GM12878 (cell line): Measurements from ENCODE around the gene FAN1. TPM values are rescaled to one million over a fixed set of nuclear protein-coding genes. Genes with fewer than 3 reads are reported as not detected.

Experiments
- ATAC-seq: fragments of 200-7000 bp; cut with Tn5 transposase; 3 replicates; pipeline ENCODE4 v1.9.1; 2020; ENCODE audit warnings: mild to moderate bottlenecking, moderate library complexity
- BruUV-seq: library from RNA; stranded (reverse); fragments of 400-500 nt; replicated peaks from 2 replicates; lab custom pipeline; 2021; lab: Mats Ljungman, UMichigan
- CTCF ChIA-PET: fragments of 300-600 bp; sonication (Branson Sonifier 250); formaldehyde crosslinking; extraction: SDS; loops from one replicate; lab custom pipeline; 2021; ENCODE audit warnings: inconsistent platforms; lab: Yijun Ruan, JAX
- POLR2A ChIA-PET: fragments of 350-600 bp; formaldehyde crosslinking; extraction: SDS; loops from one replicate; lab custom pipeline; 2021; ENCODE audit warnings: inconsistent platforms; lab: Charles Lee
- RAD21 ChIA-PET: fragments of 300-600 bp; sonication (Branson Sonifier 250); formaldehyde crosslinking; loops from one replicate; lab custom pipeline; 2023; ENCODE audit warnings: antibody characterized with exemption; ENCODE audit not compliant: unreplicated experiment; lab: Charles Lee
- SMC1A ChIA-PET: fragments of 300-600 bp; sonication (Branson Sonifier 250); formaldehyde crosslinking; loops from one replicate; lab custom pipeline; 2023; ENCODE audit not compliant: unreplicated experiment, uncharacterized antibody; lab: Charles Lee
- DNase-seq: peaks from one replicate; pipeline ENCODE4 v3.0.0-alpha.2; 2011; ENCODE audit warnings: low read depth, low spot score
- FAIRE-seq: peaks from 3 replicates; lab custom pipeline; 2011; peaks lifted over from hg19 to GRCh38; lab: Jason Lieb, UNC
- H2AFZ ChIP-seq: 2 replicates; pipeline ENCODE4 v1.6.0; 2011; ENCODE audit warnings: low read depth, low read length, control low read depth; ENCODE audit not compliant: control insufficient read depth
- H3K27ac ChIP-seq: 2 replicates; pipeline ENCODE4 v1.5.1; 2011; ENCODE audit warnings: control low read depth; ENCODE audit not compliant: control insufficient read depth, insufficient read depth
- H3K27me3 ChIP-seq, 2 experiments: replicated peaks in 1 of 2; 2 replicates each; pipeline versions ENCODE4 v1.6.0 to v1.6.1; 2011; ENCODE audit warnings: low read length in 1 of 2; ENCODE audit not compliant: control insufficient read depth in 2 of 2, insufficient read depth in 2 of 2
- H3K36me3 ChIP-seq, 2 experiments: 2 replicates each; pipeline ENCODE4 v1.5.1; 2011; ENCODE audit warnings: low read length in 1 of 2; ENCODE audit not compliant: control insufficient read depth in 2 of 2, insufficient read depth in 2 of 2
- H3K4me1 ChIP-seq: 2 replicates; pipeline ENCODE4 v1.6.1; 2011; ENCODE audit warnings: mild to moderate bottlenecking, low read length, moderate library complexity, mixed read lengths; ENCODE audit not compliant: control insufficient read depth, insufficient read depth
- H3K4me2 ChIP-seq: 2 replicates; pipeline ENCODE4 v1.6.0; 2011; ENCODE audit warnings: control low read depth; ENCODE audit not compliant: control insufficient read depth, insufficient read depth
- H3K4me3 ChIP-seq: fragments of 200-600 bp; sonication (generic); 2 replicates; pipeline ENCODE4 v1.5.1; 2016
- H3K79me2 ChIP-seq: 2 replicates; pipeline ENCODE4 v1.6.0; 2011; ENCODE audit warnings: low read length; ENCODE audit not compliant: control insufficient read depth, insufficient read depth
- H3K9ac ChIP-seq: 2 replicates; pipeline ENCODE4 v1.8.0; 2011; ENCODE audit warnings: low read length, control low read depth, mixed read lengths; ENCODE audit not compliant: control insufficient read depth, insufficient read depth
- H3K9me3 ChIP-seq: replicated peaks from 3 replicates; pipeline ENCODE4 v1.5.1; 2011; ENCODE audit warnings: mild to moderate bottlenecking, low read length; ENCODE audit not compliant: control insufficient read depth, insufficient read depth
- H4K20me1 ChIP-seq: 2 replicates; pipeline ENCODE4 v1.6.0; 2011; ENCODE audit not compliant: control insufficient read depth, insufficient read depth
- BHLHE40 ChIP-seq, 2 experiments: fragments of 450-650 bp in 1 of 2; IDR thresholded peaks; 2 replicates each; pipeline ENCODE4 v1.6.1; 2011 to 2017; ENCODE audit warnings: low read depth in 2 of 2, borderline replicate concordance in 1 of 2, improper control_type of control experiment in 1 of 2, low read length in 1 of 2, mild to moderate bottlenecking in 1 of 2
- ESRRA ChIP-seq: IDR thresholded peaks from 2 replicates; pipeline ENCODE4 v1.6.1; 2012; ENCODE audit warnings: mild to moderate bottlenecking, low read length, improper control_type of control experiment
- ETV6 ChIP-seq, 2 experiments: fragments of 450-650 bp in 1 of 2; IDR thresholded peaks in 1 of 2; conservative IDR thresholded peaks in 1 of 2; 2 replicates each; pipeline ENCODE4 v1.6.1; 2014; ENCODE audit warnings: antibody characterized with exemption in 1 of 2, borderline replicate concordance in 1 of 2, low read depth in 1 of 2, mild to moderate bottlenecking in 1 of 2, moderate library complexity in 1 of 2
- HDAC2 ChIP-seq: fragments of 200-600 bp; sonication (generic); IDR thresholded peaks from 2 replicates; pipeline ENCODE4 v1.6.1; 2017
- IKZF2 ChIP-seq, 2 experiments: fragments of 450-650 bp; IDR thresholded peaks; 2 replicates each; pipeline ENCODE4 v1.6.1; 2017; ENCODE audit warnings: mild to moderate bottlenecking in 2 of 2, moderate library complexity in 2 of 2
- MYB ChIP-seq: fragments of 150-350 bp; IDR thresholded peaks from 2 replicates; pipeline ENCODE4 v1.6.1; 2014; ENCODE audit warnings: mild to moderate bottlenecking, low read depth, low read length, borderline replicate concordance
- NFYA ChIP-seq: IDR thresholded peaks from 2 replicates; pipeline ENCODE4 v1.6.1; 2011; ENCODE audit warnings: low read depth, mild to moderate bottlenecking, low read length, improper control_type of control experiment, borderline replicate concordance
- NRF1 ChIP-seq: conservative IDR thresholded peaks from 2 replicates; pipeline ENCODE4 v1.6.1; 2011; ENCODE audit warnings: mild to moderate bottlenecking, low read depth, low read length, improper control_type of control experiment
- PAX8 ChIP-seq: fragments of 450-650 bp; IDR thresholded peaks from 2 replicates; pipeline ENCODE4 v1.6.1; 2017; ENCODE audit warnings: mild to moderate bottlenecking, moderate library complexity
- POLR2AphosphoS2 ChIP-seq: IDR thresholded peaks from 2 replicates; pipeline ENCODE4 v1.6.1; 2011; ENCODE audit warnings: low read depth, mild to moderate bottlenecking, low read length, improper control_type of control experiment, moderate library complexity
- WGBS: methylation state at CpG from one replicate; pipeline ENCODE4 v1.1.6; 2016; ENCODE audit warnings: low lambda C conversion rate; ENCODE audit not compliant: insufficient replicate concordance, insufficient coverage; ENCODE audit errors: missing lambda C conversion rate; 5-methylcytosine and 5-hydroxymethylcytosine counted together
- in situ Hi-C: fragments of 300-500 bp; cut with MboI; formaldehyde crosslinking; loops from 9 replicates; pipeline ENCODE4 v1.14.3; 2018; ENCODE audit warnings: mixed read lengths
- intact Hi-C: fragments of 100-400 bp; cut with micrococcal nuclease; formaldehyde crosslinking; loops from one replicate; pipeline ENCODE4 v1.14.2; 2022; ENCODE audit not compliant: unreplicated experiment
- polyA plus RNA-seq, 11 experiments: library from polyadenylated mRNA; depleted of rRNA in 4 of 11; unstranded in 6 of 11; stranded (reverse) in 5 of 11; fragments of >200 nt; fragmentation: Nextera tagmentation in 4 of 11; fragmentation: Illumina TruSeq in 1 of 11; extraction: Ambion mirVana in 4 of 11; extraction: Trizol in 1 of 11; gene quantifications; 1 replicate in 1 of 11; 2 replicates in 10 of 11; pipeline versions ENCODE4 v1.2.1 to v1.2.3, GENCODE V29; 2011 to 2016; ENCODE audit warnings: inconsistent platforms in 2 of 11, missing spikeins in 2 of 11, low read depth in 1 of 11
- total RNA-seq, 4 experiments: library from RNA; depleted of rRNA in 3 of 4; stranded (reverse); fragments of >200 nt in 3 of 4; fragmentation: Illumina TruSeq in 1 of 4; extraction: Trizol in 1 of 4; gene quantifications; 2 replicates each; pipeline versions ENCODE4 v1.2.1 to v1.2.3, GENCODE V29; 2013 to 2021
- TF ChIP-seq, protein P1 (sequence below): fragments of 450-650 bp; IDR thresholded peaks from 2 replicates; pipeline ENCODE4 v1.6.1; 2016; ENCODE audit warnings: mild to moderate bottlenecking
- TF ChIP-seq, protein P2 (sequence below): fragments of 450-650 bp; IDR thresholded peaks from 2 replicates; pipeline ENCODE4 v1.6.1; 2016; ENCODE audit warnings: mild to moderate bottlenecking

The FAN1 gene
- total and polyA plus RNA-seq, 10 of the 15 experiments (the other 5 are each of a cell fraction or from before 2014, with no cell fraction given), result 0.55 to 18.6 (median 12.6) TPM

DNA sequence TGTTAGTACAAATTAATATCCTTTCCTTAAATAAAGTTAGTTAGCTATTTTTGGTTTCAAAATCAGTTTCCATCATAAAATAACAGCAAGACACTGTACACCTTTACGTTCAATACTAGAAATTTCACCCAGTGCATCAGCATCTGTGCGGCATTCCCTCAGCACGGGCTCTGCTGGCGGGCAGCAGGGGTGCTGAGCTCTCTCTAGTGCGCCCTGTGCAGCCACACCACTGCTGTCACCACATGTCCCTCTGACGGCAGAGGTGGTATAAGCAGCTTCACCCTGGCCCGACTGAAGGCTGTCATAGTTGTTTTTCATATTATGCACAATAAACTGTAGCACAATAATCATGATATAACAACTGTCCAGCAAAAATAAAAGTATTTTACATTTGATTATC, 35.4 kb downstream of the FAN1 start (continued):
- TF ChIP-seq, protein P1, sequence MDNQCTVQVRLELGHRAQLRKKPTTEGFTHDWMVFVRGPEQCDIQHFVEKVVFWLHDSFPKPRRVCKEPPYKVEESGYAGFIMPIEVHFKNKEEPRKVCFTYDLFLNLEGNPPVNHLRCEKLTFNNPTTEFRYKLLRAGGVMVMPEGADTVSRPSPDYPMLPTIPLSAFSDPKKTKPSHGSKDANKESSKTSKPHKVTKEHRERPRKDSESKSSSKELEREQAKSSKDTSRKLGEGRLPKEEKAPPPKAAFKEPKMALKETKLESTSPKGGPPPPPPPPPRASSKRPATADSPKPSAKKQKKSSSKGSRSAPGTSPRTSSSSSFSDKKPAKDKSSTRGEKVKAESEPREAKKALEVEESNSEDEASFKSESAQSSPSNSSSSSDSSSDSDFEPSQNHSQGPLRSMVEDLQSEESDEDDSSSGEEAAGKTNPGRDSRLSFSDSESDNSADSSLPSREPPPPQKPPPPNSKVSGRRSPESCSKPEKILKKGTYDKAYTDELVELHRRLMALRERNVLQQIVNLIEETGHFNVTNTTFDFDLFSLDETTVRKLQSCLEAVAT, result no peak
- no peak for TF ChIP-seq MYB
- TF ChIP-seq, all 136 proteins: peak for 0

DNA sequence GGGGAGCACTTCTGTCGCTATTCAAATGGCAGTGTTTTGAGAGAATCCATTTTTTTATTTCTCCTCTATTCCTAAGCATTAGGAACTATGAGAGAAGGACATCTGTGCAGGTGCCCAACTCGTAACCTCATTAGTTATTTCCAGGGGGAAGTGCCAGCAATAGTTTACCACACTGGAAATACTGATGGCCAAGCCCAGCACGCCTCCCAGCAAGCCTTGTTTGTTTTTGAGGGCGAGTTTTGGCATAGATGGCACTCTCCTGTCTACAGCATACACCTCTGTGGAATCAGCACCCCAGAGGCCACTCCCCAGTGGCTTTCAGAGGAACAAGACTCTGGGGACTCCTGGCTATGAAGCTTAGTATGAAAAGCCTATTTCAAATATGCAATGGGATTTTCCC, 36.6 kb downstream of the FAN1 start:
- no peaks in the 10 kb centered on the region for H4K20me1 ChIP-seq

DNA sequence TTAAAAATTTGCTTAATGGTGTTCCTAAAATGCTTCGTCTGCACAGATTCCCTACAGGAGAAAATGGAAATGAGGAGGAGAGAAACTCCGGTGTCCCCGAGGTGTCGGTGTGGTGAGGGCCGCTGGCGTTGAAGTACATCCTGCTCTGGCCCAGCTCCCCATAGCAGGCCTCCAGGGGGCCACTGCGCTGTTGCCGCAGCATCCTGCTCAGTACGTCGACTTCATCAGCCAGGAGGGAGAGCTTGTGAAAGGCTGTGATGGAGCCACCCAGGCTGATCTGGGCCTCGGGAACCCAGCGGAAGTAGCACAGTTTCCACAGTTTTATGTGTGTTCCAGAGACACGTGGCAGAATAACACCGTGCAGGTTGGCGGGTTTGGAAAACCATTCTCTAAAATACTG, 37.8 kb downstream of the FAN1 start:
- ChIA-PET RAD21 (no interaction called here), SMC1A (no interaction called here), POLR2A (no interaction called here), CTCF (interaction anchor here (0.7 kb wide), 1 partner anchor 372 kb away, joined by 3 read pairs; no protein-coding TSS in a partner anchor)
- DNase-seq (no peak), ATAC-seq (no peak), FAIRE-seq (no peak)
- Histone ChIP-seq H3K4me1 (no peaks in the 10 kb centered on the region), H3K27ac (no peak overlapping the region), H3K4me2 (no peak overlapping the region), H3K36me3 (peaks cover 9 to 53% of the 10 kb centered on the region in 2 experiments), H3K9me3 (no peaks in the 10 kb centered on the region), H2AFZ (no peak overlapping the region), H3K4me3 (no peak overlapping the region), H4K20me1 (no peaks in the 10 kb centered on the region), H3K27me3 (no peaks in the 10 kb centered on the region), H3K79me2 (no peaks in the 10 kb centered on the region), H3K9ac (no peak overlapping the region)
- in situ Hi-C loops (no loop called here), intact Hi-C loops (no loop called here)
- BruUV-seq, result no TSS peak
- 95% methylated on average over 15 of the region's 15 CpGs for WGBS
- TF ChIP-seq NFYA (no peak), ETV6 (conservative IDR thresholded peaks at IDR 0.05 in 1 of 2, IDR thresholded peaks at IDR 0.05 in 1 of 2; ENCODE audit: borderline replicate concordance in 1 of 2, low read depth in 1 of 2) (no peak), PAX8 (no peak), IKZF2 (IDR thresholded peaks at IDR 0.05) (no peak), HDAC2 (no peak), POLR2AphosphoS2 (no peak), BHLHE40 (IDR thresholded peaks at IDR 0.05; ENCODE audit: borderline replicate concordance in 1 of 2, low read depth in 2 of 2, low read length in 1 of 2) (no peak), NRF1 (no peak)
- TF ChIP-seq, protein P2, sequence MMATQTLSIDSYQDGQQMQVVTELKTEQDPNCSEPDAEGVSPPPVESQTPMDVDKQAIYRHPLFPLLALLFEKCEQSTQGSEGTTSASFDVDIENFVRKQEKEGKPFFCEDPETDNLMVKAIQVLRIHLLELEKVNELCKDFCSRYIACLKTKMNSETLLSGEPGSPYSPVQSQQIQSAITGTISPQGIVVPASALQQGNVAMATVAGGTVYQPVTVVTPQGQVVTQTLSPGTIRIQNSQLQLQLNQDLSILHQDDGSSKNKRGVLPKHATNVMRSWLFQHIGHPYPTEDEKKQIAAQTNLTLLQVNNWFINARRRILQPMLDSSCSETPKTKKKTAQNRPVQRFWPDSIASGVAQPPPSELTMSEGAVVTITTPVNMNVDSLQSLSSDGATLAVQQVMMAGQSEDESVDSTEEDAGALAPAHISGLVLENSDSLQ, result no peak

More for the DNA sequence above, 36.6 kb downstream of the FAN1 start:
- H3K4me2 ChIP-seq, result no peak overlapping the region
- no peak overlapping the region for H3K4me3 ChIP-seq
- WGBS, result 85% methylated on average over 4 of the region's 4 CpGs
- ChIA-PET RAD21 (interaction anchor here (0.9 kb wide), 1 partner anchor 188 kb away, joined by 3 read pairs; no protein-coding TSS in a partner anchor), CTCF (no interaction called here), POLR2A (no interaction called here), SMC1A (no interaction called here)
- DNase-seq (no peak), FAIRE-seq (no peak), ATAC-seq (no peak)
- no peak overlapping the region for H2AFZ ChIP-seq
- peaks cover 6 to 47% of the 10 kb centered on the region in 2 experiments for H3K36me3 ChIP-seq
- H3K9ac ChIP-seq, result no peak overlapping the region
- no peaks in the 10 kb centered on the region for H3K27me3 ChIP-seq
- no peaks in the 10 kb centered on the region for H3K79me2 ChIP-seq
- TF ChIP-seq ESRRA, result no peak
- intact Hi-C loops, result no loop called here
- H3K4me1 ChIP-seq, result no peaks in the 10 kb centered on the region
- H3K27ac ChIP-seq, result no peak overlapping the region
- in situ Hi-C loops, result no loop called here
- H3K9me3 ChIP-seq, result no peaks in the 10 kb centered on the region
- BruUV-seq, result no TSS peak
